Measurements from ENCODE around the gene HIC1. TPM values are rescaled to one million over a fixed set of nuclear protein-coding genes. Genes with fewer than 3 reads are reported as not detected.

HIC1 gene
- total RNA-seq, 1 experiment from 2014 or later, result 1.0 TPM

DNA sequence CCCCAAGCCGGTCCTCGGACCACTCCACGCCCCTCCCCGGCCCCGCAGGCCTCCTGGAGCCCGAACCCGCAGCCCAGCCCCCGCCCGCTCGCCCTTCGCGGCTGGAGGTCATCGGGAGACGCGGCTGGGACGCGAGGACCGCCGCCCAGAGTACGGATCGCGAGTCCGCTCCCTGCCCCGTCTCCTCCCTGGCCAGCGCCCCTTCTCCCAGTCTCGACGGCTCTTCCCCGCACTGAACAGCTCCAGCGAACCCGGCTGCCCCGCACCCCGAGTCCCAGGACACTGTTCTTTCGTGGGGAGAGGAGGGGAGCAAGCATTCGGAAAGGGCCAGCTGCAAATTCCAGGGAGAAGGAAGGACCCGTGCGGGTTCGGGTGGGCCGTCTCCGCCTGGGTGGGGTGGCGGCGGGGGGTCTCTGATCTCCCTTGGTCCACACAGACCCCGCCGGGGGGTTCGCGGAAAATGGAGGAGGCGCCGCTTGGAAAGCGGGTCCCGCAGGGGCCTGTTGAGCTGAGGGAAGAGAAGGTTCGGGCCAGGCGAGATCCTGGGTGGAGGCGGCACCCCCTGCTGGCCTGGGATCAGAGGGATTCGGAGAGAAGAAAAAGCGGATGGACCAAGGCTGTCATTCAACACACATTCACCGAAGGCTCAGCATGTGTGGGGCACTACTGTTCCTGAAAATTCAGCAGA, 29.1 kb upstream of the HIC1 start:
- CTCF ChIA-PET, result interaction anchor here (0.5 to 7.4 kb wide), 34 partner anchors 12 to 1802 kb away, joined by 3 to 124 read pairs (median 4); no protein-coding TSS in a partner anchor
- Mint-ChIP-seq H3K27ac (ENCODE audit: low read depth, unreplicated experiment) (no peak overlapping the region), H3K36me3 (ENCODE audit: insufficient read depth, unreplicated experiment) (no peaks in the 10 kb centered on the region), H3K4me3 (ENCODE audit: unreplicated experiment) (peak overlapping the region; percentile 78), H3K27me3 (ENCODE audit: insufficient read depth, unreplicated experiment) (no peaks in the 10 kb centered on the region), H3K9me3 (ENCODE audit: unreplicated experiment) (no peaks in the 10 kb centered on the region), H3K4me1 (ENCODE audit: insufficient read depth, unreplicated experiment) (peaks cover 5% of the 10 kb centered on the region)
- intact Hi-C loops (cut with micrococcal nuclease), result loop anchor here (1.0 to 5.0 kb wide), 3 partner anchors 44 to 308 kb away; no protein-coding TSS in a partner anchor
- POLR2A ChIA-PET, result interaction anchor here (0.6 to 4.9 kb wide), 20 partner anchors 13 to 312 kb away, joined by 3 to 50 read pairs (median 4); partner anchors contain the start of genes OVCA2, RPA1 and SMYD4
- no TSS peak for BruUV-seq (replicated peaks)
- TF ChIP-seq, protein P1, sequence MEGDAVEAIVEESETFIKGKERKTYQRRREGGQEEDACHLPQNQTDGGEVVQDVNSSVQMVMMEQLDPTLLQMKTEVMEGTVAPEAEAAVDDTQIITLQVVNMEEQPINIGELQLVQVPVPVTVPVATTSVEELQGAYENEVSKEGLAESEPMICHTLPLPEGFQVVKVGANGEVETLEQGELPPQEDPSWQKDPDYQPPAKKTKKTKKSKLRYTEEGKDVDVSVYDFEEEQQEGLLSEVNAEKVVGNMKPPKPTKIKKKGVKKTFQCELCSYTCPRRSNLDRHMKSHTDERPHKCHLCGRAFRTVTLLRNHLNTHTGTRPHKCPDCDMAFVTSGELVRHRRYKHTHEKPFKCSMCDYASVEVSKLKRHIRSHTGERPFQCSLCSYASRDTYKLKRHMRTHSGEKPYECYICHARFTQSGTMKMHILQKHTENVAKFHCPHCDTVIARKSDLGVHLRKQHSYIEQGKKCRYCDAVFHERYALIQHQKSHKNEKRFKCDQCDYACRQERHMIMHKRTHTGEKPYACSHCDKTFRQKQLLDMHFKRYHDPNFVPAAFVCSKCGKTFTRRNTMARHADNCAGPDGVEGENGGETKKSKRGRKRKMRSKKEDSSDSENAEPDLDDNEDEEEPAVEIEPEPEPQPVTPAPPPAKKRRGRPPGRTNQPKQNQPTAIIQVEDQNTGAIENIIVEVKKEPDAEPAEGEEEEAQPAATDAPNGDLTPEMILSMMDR (IDR thresholded peaks at IDR 0.05; ENCODE audit: unreplicated experiment), result peak; percentile 67
- peak; percentile 78 for DNase-seq (ENCODE audit: unreplicated experiment)

DNA sequence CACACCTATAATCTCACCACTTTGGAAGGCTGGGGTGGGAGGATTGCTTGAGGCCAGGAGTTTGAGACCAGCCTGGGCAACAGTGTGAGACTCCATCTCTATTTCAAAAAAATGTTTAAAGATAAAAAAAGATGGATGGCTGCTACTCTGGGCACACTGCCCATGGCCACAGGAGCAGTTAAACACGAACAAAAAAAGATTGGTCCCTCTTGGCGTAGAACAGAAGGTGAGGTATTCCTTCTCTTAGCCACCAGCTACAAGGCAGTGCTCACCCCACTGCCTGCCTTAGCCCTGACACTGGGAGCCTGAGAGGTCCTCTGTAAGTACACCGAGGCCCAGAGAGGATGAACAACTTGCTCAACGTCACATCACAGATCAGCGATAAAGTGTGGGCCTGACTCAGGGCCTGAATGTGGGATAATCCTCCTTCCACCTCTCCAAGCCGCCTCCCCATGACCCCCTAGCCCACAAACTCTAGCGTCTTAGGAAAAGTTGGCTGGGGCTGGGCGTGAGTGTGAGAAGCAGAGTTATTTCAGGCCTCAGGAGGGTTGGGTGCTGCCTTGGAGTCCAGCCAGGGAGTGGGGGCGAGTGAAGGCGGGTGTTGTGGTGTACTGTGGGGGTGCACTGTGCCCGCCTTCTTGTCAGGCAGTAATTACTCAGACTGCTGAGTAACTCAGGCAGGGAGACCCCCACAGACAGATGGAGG, 27.2 kb upstream of the HIC1 start:
- CTCF ChIA-PET, result interaction anchor here (0.6 to 7.4 kb wide), 8 partner anchors 15 to 257 kb away, joined by 3 to 124 read pairs (median 5); no protein-coding TSS in a partner anchor
- H3K4me3 Mint-ChIP-seq (ENCODE audit: unreplicated experiment), result no peak overlapping the region
- POLR2A ChIA-PET, result interaction anchor here (1.1 to 4.9 kb wide), 3 partner anchors 39 to 311 kb away, joined by 3 to 50 read pairs (median 8); no protein-coding TSS in a partner anchor
- intact Hi-C loops (cut with micrococcal nuclease), result loop anchor here (5.0 kb wide), 1 partner anchor 310 kb away; no protein-coding TSS in a partner anchor
- TF ChIP-seq, protein P1 (IDR thresholded peaks at IDR 0.05; ENCODE audit: unreplicated experiment), result no peak
- H3K27me3 Mint-ChIP-seq (ENCODE audit: insufficient read depth, unreplicated experiment), result no peaks in the 10 kb centered on the region
- H3K36me3 Mint-ChIP-seq (ENCODE audit: insufficient read depth, unreplicated experiment), result peaks cover under 1% of the 10 kb centered on the region
- no TSS peak for BruUV-seq (replicated peaks)
- no peaks in the 10 kb centered on the region for H3K9me3 Mint-ChIP-seq (ENCODE audit: unreplicated experiment)
- peaks cover 5% of the 10 kb centered on the region for H3K4me1 Mint-ChIP-seq (ENCODE audit: insufficient read depth, unreplicated experiment)
- no peak for DNase-seq (ENCODE audit: unreplicated experiment)
- H3K27ac Mint-ChIP-seq (ENCODE audit: low read depth, unreplicated experiment), result no peak overlapping the region

DNA sequence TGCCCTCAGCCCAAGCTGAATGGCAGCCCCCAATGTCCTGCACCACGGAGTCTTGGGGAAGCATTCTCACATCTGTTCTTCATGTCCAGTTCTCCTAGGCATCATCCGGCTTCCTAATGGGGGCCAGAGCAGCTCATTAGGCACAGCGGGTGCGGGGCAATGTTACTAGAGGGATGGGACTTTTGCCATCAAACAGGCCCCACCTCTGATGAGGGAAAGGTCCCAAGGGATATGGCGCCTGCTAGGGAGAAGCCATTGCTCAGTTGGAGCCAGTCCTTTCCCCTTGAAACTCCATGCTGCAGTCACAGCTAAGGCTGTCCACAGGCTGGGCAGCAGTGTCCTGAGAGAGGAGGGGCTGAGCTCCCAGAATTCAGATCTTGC, 26.7 kb upstream of the HIC1 start:
- Mint-ChIP-seq H3K4me3 (ENCODE audit: unreplicated experiment) (no peak overlapping the region), H3K9me3 (ENCODE audit: unreplicated experiment) (no peaks in the 10 kb centered on the region), H3K27me3 (ENCODE audit: insufficient read depth, unreplicated experiment) (no peaks in the 10 kb centered on the region), H3K36me3 (ENCODE audit: insufficient read depth, unreplicated experiment) (peaks cover 6% of the 10 kb centered on the region), H3K4me1 (ENCODE audit: insufficient read depth, unreplicated experiment) (peaks cover 5% of the 10 kb centered on the region), H3K27ac (ENCODE audit: low read depth, unreplicated experiment) (no peak overlapping the region)
- CTCF ChIA-PET, result interaction anchor here (1.0 to 7.4 kb wide), 5 partner anchors 10 to 133 kb away, joined by 4 to 124 read pairs (median 7); no protein-coding TSS in a partner anchor
- POLR2A ChIA-PET, result interaction anchor here (0.7 to 1.1 kb wide), 2 partner anchors 14 to 312 kb away, joined by 3 read pairs; partner anchors contain the start of gene OVCA2
- BruUV-seq (replicated peaks), result no TSS peak
- TF ChIP-seq, protein P1 (IDR thresholded peaks at IDR 0.05; ENCODE audit: unreplicated experiment), result no peak
- no peak for DNase-seq (ENCODE audit: unreplicated experiment)
- intact Hi-C loops (cut with micrococcal nuclease), result loop anchor here (5.0 kb wide), 1 partner anchor 311 kb away; no protein-coding TSS in a partner anchor

DNA sequence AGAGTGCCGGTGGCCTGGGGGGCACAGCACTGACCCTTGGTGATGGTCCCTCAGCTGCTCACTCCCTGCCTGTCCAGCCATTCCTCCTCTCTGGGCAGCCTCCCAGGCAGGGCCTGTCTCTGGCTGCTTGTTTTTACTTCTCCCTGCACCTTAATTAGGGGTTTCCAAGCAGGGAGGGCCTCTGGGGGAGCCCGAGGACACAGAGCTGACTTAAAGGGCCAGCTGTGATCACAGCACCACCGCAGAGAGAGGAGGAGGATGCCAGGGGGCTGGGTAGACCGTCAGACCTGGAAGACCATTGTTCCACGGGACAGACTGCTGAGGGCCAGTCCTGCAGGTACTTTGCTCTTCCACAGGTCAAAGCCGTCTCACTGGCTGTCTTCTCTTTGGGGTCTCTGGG, 26.2 kb upstream of the HIC1 start:
- POLR2A ChIA-PET, result interaction anchor here (0.7 to 1.5 kb wide), 3 partner anchors 9 to 312 kb away, joined by 3 to 6 read pairs (median 3); partner anchors contain the start of gene OVCA2
- Mint-ChIP-seq H3K27ac (ENCODE audit: low read depth, unreplicated experiment) (no peak overlapping the region), H3K9me3 (ENCODE audit: unreplicated experiment) (no peaks in the 10 kb centered on the region), H3K36me3 (ENCODE audit: insufficient read depth, unreplicated experiment) (peaks cover 8% of the 10 kb centered on the region), H3K4me3 (ENCODE audit: unreplicated experiment) (no peak overlapping the region), H3K27me3 (ENCODE audit: insufficient read depth, unreplicated experiment) (no peaks in the 10 kb centered on the region), H3K4me1 (ENCODE audit: insufficient read depth, unreplicated experiment) (peaks cover 5% of the 10 kb centered on the region)
- BruUV-seq (replicated peaks), result no TSS peak
- intact Hi-C loops (cut with micrococcal nuclease), result loop anchor here (5.0 kb wide), 1 partner anchor 311 kb away; no protein-coding TSS in a partner anchor
- CTCF ChIA-PET, result interaction anchor here (1.0 to 7.4 kb wide), 5 partner anchors 9 to 134 kb away, joined by 4 to 124 read pairs (median 7); no protein-coding TSS in a partner anchor
- TF ChIP-seq, protein P1 (IDR thresholded peaks at IDR 0.05; ENCODE audit: unreplicated experiment), result no peak
- DNase-seq (ENCODE audit: unreplicated experiment), result no peak

Measured in MCF 10A (cell line).